Fibroblast of lung (primary cell): ENCODE measurements around the gene ANKRD16.
"Not testable (repeated sequence)": the region's sequence is repeated elsewhere in the genome, so short reads cannot be mapped to it uniquely, and the experiment has no call there.

Experiments used
- EZH2 ChIP-seq: IDR thresholded peaks from 2 replicates; pipeline ENCODE4 v1.5.1; 2012; ENCODE audit warnings: low read length, control low read depth, mild to moderate bottlenecking; ENCODE audit errors: missing control alignments
- TF ChIP-seq, protein P1 (sequence below), 2 donors: IDR thresholded peaks in 1 of 2; conservative IDR thresholded peaks in 1 of 2; 1 replicate in 1 of 2; 2 replicates in 1 of 2; pipeline ENCODE4 v1.5.1; 2011 to 2012; ENCODE audit warnings: low read length in 2 of 2, control low read depth in 1 of 2, inconsistent platforms in 1 of 2, low read depth in 1 of 2, mild to moderate bottlenecking in 1 of 2

DNA sequence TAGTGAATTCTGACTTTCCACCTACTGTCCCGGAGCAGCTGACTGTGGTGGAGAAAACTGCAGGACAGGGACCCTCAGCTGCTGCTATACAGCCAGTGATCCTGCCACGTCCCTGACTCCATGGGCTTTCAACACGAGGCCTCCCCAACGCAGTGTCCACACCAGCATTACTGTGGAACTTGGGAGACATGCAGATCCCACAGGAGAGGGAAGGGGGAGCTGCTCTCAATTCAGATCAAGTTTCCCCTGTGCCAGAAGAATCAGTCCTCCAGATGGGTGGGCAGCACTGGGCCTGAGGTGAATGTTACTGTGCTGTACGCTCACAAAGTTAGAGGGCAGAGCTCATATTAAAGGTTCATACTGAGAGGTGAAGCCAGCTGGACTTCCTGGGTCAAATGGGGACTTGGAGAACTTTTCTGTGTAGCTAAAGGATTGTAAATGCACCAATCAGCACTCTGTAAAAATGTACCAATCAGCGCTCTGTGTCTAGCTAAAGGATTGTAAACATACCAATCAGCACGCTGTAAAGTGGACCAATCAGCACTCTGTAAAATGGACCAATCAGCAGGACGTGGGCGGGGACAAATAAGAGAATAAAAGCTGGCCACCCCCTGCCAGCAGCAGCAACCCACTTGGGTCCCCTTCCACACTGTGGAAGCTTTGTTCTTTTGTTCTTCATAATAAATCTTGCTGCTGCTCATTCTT lies 26.6 kb downstream of the ANKRD16 start:
- TF ChIP-seq, protein P1, sequence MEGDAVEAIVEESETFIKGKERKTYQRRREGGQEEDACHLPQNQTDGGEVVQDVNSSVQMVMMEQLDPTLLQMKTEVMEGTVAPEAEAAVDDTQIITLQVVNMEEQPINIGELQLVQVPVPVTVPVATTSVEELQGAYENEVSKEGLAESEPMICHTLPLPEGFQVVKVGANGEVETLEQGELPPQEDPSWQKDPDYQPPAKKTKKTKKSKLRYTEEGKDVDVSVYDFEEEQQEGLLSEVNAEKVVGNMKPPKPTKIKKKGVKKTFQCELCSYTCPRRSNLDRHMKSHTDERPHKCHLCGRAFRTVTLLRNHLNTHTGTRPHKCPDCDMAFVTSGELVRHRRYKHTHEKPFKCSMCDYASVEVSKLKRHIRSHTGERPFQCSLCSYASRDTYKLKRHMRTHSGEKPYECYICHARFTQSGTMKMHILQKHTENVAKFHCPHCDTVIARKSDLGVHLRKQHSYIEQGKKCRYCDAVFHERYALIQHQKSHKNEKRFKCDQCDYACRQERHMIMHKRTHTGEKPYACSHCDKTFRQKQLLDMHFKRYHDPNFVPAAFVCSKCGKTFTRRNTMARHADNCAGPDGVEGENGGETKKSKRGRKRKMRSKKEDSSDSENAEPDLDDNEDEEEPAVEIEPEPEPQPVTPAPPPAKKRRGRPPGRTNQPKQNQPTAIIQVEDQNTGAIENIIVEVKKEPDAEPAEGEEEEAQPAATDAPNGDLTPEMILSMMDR (conservative IDR thresholded peaks at IDR 0.05 in 1 of 2, IDR thresholded peaks at IDR 0.05 in 1 of 2; ENCODE audit: low read depth in 1 of 2, low read length in 2 of 2): not testable (repeated sequence)
- TF ChIP-seq EZH2: not testable (repeated sequence)
